Dermis microvascular lymphatic vessel endothelial cell (primary cell): ENCODE measurements around the gene EEF1G. TPM values are rescaled to one million over a fixed set of nuclear protein-coding genes. Genes with fewer than 3 reads are reported as not detected.

Experiments
- DNase-seq, 2 donors: peaks; one replicate each; pipeline versions ENCODE4 v3.0.0 to v3.0.0-alpha.2; 2010; ENCODE audit warnings: low read depth in 2 of 2
- total RNA-seq: library from RNA; depleted of rRNA; stranded (reverse); fragments of >200 nt; gene quantifications from 2 replicates; pipeline ENCODE4 v1.2.1, GENCODE V29; 2014

Gene EEF1G
- total RNA-seq, 1 donor from 2014 or later = 1,142 TPM

- DNase-seq = peak in 1 of 2 donors; percentile 58
These were observed 32.6 kb downstream of the EEF1G start for GRCh38 chr11:62540804-62541701.

- DNase-seq = peak in 1 of 2 donors; percentile 69
These were observed 34.3 kb downstream of the EEF1G start for GRCh38 chr11:62539238-62539925.

GRCh38 chr11:62538470-62539237 is 35.0 kb downstream of the EEF1G start:
- no peak for DNase-seq

GRCh38 chr11:62536301-62536957 is 37.3 kb downstream of the EEF1G start:
- DNase-seq = no peak

GRCh38 chr11:62535802-62536201 is 37.9 kb downstream of the EEF1G start:
- DNase-seq = no peak

GRCh38 chr11:62534779-62535545 is 38.7 kb downstream of the EEF1G start:
- no peak for DNase-seq

- DNase-seq = no peak
These were observed 41.6 kb downstream of the EEF1G start for GRCh38 chr11:62532096-62532495.

GRCh38 chr11:62516736-62517371 is 56.8 kb downstream of the EEF1G start:
- DNase-seq = no peak

GRCh38 chr11:62514151-62514550 is 59.5 kb downstream of the EEF1G start:
- no peak for DNase-seq

- no peak for DNase-seq
These were observed 60.1 kb downstream of the EEF1G start for GRCh38 chr11:62513626-62514025.

- no peak for DNase-seq
These were observed 60.7 kb downstream of the EEF1G start for GRCh38 chr11:62512961-62513360.

Other genes with a start within 250 kb of the EEF1G start
- gene ASRGL1, start 236.4 kb downstream of the EEF1G start, total RNA-seq = 8.6 and 9.6 TPM in 2 replicates
- not detected in 2 replicates for gene SCGB1A1, start 154.9 kb downstream of the EEF1G start, total RNA-seq
- gene AHNAK, start 27.1 kb downstream of the EEF1G start, total RNA-seq = 231 and 244 TPM in 2 replicates
- 8.9 and 11.0 TPM in 2 replicates for gene TUT1, start 17.6 kb upstream of the EEF1G start, total RNA-seq
- 185 and 204 TPM in 2 replicates for gene MTA2, start 28.0 kb upstream of the EEF1G start, total RNA-seq
- 23.7 and 35.1 TPM in 2 replicates for gene EML3, start 38.9 kb upstream of the EEF1G start, total RNA-seq
- gene ROM1, start 39.4 kb upstream of the EEF1G start, total RNA-seq = 2.9 and 3.3 TPM in 2 replicates
- gene B3GAT3, start 48.1 kb upstream of the EEF1G start, total RNA-seq = 13.9 and 19.3 TPM in 2 replicates
- gene GANAB, start 72.7 kb upstream of the EEF1G start, total RNA-seq = 204 and 246 TPM in 2 replicates
- gene INTS5, start 79.4 kb upstream of the EEF1G start, total RNA-seq = 15.8 and 22.6 TPM in 2 replicates
- 23.3 and 24.4 TPM in 2 replicates for gene C11orf98, start 91.3 kb upstream of the EEF1G start, total RNA-seq
- 4.8 and 4.9 TPM in 2 replicates for gene CSKMT, start 91.4 kb upstream of the EEF1G start, total RNA-seq
- gene UQCC3, start 97.8 kb upstream of the EEF1G start, total RNA-seq = 5.6 and 9.9 TPM in 2 replicates
- gene LBHD1, start 98.4 kb upstream of the EEF1G start, total RNA-seq = 1.5 and 1.8 TPM in 2 replicates
- 102 and 148 TPM in 2 replicates for gene UBXN1, start 105.2 kb upstream of the EEF1G start, total RNA-seq
- 0.38 and 0.51 TPM in 2 replicates for gene LRRN4CL, start 115.6 kb upstream of the EEF1G start, total RNA-seq
- gene BSCL2, start 133.5 kb upstream of the EEF1G start, total RNA-seq = 23.5 and 26.0 TPM in 2 replicates
- not detected in 2 replicates for gene GNG3, start 133.8 kb upstream of the EEF1G start, total RNA-seq
- 7.6 and 11.0 TPM in 2 replicates for gene HNRNPUL2, start 153.6 kb upstream of the EEF1G start, total RNA-seq
- gene TTC9C, start 154.6 kb upstream of the EEF1G start, total RNA-seq = 28.8 and 32.3 TPM in 2 replicates
- 9.0 and 11.6 TPM in 2 replicates for gene ZBTB3, start 180.3 kb upstream of the EEF1G start, total RNA-seq
- gene POLR2G, start 187.7 kb upstream of the EEF1G start, total RNA-seq = 65.0 and 67.8 TPM in 2 replicates
- 23.9 and 37.4 TPM in 2 replicates for gene TAF6L, start 197.5 kb upstream of the EEF1G start, total RNA-seq
- 20.2 and 30.2 TPM in 2 replicates for gene TMEM179B, start 213.5 kb upstream of the EEF1G start, total RNA-seq
- 10.4 and 12.0 TPM in 2 replicates for gene TMEM223, start 218.1 kb upstream of the EEF1G start, total RNA-seq
- 9.5 and 18.1 TPM in 2 replicates for gene NXF1, start 231.5 kb upstream of the EEF1G start, total RNA-seq